GM18505 (cell line): ENCODE measurements around the gene FBXL14.
A peak's percentile ranks its signal among the peaks of the same experiment; 100 is the strongest.

Experiments
- ATAC-seq: cut with Tn5 transposase; IDR thresholded peaks from one replicate; pipeline ENCODE4 v1.9.1; 2021; ENCODE audit not compliant: unreplicated experiment
- POLR2A ChIP-seq: IDR thresholded peaks from 4 replicates; pipeline ENCODE4 v1.6.1; 2011; ENCODE audit warnings: borderline replicate concordance; ENCODE audit not compliant: insufficient read depth, insufficient read length; ENCODE audit errors: extremely low read depth

The FBXL14 gene, protein sequence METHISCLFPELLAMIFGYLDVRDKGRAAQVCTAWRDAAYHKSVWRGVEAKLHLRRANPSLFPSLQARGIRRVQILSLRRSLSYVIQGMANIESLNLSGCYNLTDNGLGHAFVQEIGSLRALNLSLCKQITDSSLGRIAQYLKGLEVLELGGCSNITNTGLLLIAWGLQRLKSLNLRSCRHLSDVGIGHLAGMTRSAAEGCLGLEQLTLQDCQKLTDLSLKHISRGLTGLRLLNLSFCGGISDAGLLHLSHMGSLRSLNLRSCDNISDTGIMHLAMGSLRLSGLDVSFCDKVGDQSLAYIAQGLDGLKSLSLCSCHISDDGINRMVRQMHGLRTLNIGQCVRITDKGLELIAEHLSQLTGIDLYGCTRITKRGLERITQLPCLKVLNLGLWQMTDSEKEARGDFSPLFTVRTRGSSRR

DNA sequence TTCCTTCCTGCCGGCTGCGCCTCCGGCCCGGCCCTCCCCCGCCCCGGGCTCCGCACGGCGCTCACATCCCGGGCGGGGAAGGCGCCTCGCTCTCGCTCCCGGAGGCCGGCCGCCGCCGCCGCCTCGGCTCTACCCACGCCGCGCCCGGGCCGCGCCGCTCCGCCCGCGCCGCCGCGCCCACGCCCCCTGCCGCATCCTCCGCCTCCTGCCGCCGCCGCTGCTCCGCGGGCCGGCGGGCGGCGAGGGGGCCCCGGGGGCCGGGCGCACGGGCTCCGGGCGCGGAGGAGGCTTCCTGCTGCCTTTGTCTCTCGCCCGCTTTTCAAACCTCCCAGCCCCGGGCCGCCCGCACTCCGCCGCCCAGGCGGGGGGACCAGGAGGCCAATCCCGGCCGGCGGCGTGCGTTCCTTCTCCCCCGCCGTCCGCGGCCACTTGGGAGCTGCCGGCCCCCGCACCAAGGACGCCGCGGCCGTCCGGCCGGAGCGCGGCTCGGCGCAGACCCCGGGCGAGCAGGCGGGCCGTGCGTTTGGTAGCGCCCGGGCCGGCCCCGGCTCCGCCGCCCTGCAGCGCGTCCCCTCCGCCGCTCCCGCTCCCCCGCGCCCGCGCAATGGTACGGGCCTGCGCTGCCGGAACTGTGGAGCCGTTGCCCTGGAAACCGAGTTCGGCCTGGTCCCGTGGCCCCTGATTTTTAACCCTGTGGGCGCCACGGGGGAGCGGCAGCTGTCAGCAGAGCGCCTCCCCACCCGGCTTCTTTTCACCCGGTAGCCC lies at the start of gene FBXL14:
FBXL14 (minus strand) TSS at position 321 of the 765 bp plus-strand sequence. CDS start 515 bp downstream, outside the sequence.
- TF ChIP-seq POLR2A: peak; percentile 48
- peak; percentile 53 for ATAC-seq

DNA sequence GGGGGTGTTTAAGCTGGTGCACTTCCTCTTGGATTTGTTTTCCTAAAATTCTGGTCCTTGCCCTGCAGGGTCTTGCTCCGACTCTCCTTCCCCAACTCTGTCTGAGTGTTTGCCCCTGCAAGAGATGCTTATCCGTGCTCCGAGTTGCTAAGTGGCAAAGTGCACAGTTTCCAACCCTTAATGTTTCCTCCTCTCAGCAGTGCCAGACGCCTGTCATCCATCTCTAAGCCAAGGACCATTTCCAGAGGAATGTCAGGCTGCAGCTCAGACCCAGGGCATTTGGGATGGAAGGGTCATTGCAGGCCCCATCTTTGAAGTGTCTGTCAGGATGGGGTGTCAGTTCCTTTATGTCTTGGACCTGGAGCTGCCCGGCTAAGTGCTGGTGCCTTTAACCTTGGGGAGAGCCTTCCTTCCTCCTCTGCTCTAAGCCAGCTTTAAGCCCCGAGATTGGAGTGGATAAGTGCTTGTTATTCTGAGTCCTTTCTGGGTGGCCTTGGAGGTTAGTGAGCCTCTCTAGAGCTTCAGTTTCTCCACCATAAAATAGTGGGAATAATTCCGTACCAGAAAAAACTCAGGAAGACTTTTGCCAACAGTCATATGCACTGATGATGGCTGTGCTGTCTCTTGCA lies 49.6 kb upstream of the FBXL14 start:
- no peak for TF ChIP-seq POLR2A
- ATAC-seq: no peak

GRCh38 chr12:1643043-1643442 lies 48.7 kb upstream of the FBXL14 start:
- no peak for ATAC-seq
- TF ChIP-seq POLR2A: no peak

DNA sequence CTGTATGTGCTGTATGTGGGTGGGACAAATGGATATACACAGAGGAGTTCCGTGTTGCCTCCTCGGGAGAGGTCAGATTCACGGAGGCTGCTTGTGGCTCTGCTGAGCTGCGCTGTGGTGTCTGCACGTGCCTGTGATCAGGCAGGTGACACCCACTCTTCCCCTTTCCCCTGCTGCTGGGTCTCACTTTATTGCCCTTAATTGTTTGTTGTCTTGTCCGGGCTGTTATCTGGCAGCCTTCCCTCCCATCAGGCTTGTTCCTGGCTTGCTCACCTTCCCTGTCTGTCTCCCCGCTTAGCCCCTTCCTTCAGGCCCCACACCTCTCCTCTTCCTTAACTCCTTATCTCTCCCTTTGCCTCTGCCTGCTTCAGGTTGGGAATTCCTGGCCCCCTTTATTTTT lies 48.1 kb upstream of the FBXL14 start:
- no peak for TF ChIP-seq POLR2A
- ATAC-seq: no peak

- TF ChIP-seq POLR2A: no peak
- no peak for ATAC-seq
Observed at GRCh38 chr12:1640328-1641234, 46.2 kb upstream of the FBXL14 start.

- no peak for TF ChIP-seq POLR2A
- no peak for ATAC-seq
Observed at GRCh38 chr12:1639538-1639937, 45.2 kb upstream of the FBXL14 start.

DNA sequence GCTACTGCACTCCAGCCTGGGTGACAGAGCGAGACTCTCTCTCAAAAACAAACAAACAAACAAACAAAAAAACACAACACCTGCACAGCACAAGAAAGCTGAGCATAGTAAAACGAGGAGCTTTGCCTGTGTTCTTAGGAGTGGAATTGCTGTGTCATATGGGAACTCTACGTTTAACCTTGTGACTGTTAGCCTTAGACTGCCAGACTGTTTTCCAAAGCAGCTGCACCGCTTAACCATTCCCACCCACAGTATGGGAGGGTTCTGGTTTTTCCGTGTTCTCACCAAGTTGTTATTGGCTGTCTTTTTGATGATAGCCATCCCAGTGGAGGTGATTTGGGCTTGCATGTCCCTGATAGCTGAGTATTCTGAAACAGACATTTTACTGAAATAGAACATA lies 43.8 kb upstream of the FBXL14 start:
- ATAC-seq: no peak
- no peak for TF ChIP-seq POLR2A

- no peak for ATAC-seq
- TF ChIP-seq POLR2A: no peak
Observed at GRCh38 chr12:1635301-1636095, 41.1 kb upstream of the FBXL14 start.

GRCh38 chr12:1634590-1635191 lies 40.3 kb upstream of the FBXL14 start:
- no peak for TF ChIP-seq POLR2A

DNA sequence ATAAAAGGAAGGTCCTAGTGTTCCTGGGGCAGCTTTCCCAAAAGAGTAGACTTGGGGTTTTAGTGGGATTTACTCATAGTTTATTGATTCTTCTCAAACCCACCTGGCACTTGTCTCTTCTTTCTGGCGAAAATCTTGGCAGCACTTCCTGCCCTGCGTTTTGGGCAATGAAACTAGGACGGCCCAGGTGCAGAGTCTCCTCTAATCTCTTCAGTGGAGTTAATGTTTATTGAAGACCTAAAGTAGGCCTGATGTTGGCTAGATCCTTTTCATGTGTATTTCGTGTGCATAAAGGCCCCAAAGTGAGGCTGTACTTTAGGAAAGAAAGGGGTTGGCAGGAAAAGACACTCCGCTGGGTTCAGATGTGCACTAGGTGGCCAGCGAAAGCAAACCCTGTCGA lies 39.8 kb upstream of the FBXL14 start:
- no peak for ATAC-seq
- TF ChIP-seq POLR2A: no peak

More at GRCh38 chr12:1634590-1635191, 40.3 kb upstream of the FBXL14 start:
- ATAC-seq: no peak

DNA sequence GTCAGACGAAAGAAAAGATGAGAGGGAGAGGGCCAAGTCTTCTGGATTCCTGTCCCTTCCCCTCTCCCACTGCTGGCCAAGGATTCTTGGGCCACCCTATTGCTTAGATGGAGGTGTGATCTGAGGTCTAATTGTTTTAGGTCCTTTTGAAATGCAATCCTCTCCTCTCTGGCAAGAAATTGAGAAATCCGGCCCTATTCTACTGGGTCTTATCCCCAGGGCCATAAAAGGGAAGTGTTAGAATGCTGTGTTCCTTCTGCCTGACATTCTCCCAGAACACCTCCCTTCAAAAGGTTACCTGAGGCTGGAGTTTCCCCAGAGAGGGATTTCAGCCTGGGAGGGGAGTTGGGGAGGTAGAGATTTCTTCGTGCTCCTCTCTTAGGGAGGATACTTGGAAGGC lies 39.1 kb upstream of the FBXL14 start:
- TF ChIP-seq POLR2A: no peak
- no peak for ATAC-seq

DNA sequence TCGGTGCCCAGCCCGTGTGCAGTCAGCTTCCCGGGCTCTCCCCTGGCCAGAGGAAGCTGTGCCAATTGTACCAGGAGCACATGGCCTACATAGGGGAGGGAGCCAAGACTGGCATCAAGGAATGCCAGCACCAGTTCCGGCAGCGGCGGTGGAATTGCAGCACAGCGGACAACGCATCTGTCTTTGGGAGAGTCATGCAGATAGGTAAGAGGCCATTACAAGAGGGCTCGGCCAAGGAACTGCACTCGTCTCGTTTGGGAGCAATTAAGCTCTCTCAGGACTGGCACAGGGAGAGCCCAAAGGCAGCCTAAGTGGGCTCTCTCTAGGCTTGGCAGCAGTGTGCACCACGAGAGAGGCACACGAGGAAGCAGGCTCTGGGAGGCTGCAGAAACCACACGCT lies 38.3 kb upstream of the FBXL14 start:
- ATAC-seq: no peak
- no peak for TF ChIP-seq POLR2A

DNA sequence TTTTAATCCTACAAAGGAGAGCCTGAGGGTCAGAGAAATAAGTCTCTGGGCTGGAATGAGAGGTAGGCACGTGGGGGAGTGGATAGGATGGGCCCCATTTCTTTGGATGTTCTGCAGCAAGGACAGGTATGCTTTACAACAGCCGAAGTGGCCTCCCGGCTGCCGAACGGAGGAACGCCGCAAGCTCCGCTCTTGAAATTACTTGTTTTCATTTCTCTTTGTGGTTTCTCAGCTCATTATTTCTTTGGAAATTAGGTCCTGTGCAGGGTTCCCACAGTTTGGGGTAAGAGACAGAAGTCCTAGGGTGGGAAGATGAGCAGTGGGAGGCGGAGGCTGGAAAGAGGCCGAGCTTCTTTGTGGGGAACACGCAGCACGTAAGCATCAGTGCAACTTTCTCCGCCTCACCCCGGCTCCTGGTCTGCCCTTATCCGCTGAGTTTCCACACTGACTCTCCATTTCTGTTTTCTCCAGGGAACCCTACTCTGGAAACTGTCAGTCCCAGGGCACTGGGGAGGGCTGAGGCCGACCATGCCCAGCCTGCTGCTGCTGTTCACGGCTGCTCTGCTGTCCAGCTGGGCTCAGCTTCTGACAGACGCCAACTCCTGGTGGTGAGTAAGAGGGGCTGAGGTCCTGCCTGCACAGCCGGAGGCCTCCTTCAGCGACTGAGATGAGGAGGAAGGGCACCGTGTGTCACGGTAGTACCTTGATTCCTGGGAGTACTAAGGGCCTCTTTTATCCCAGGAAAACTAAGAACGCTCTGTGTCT lies 36.6 kb upstream of the FBXL14 start:
- no peak for TF ChIP-seq POLR2A

More for the DNA sequence above, 36.6 kb upstream of the FBXL14 start:
- ATAC-seq: no peak
